Activated B cell treated with CpG ODN at 0.5 μM for 24 hours (primary cell): ENCODE measurements around the gene CRADD. TPM values are rescaled to one million over a fixed set of nuclear protein-coding genes. Genes with fewer than 3 reads are reported as not detected.

ENCODE experiments used
- ATAC-seq: fragments of 200-7000 bp; cut with Tn5 transposase; one replicate; pipeline ENCODE4 v1.10.0; 2021; ENCODE audit warnings: low read depth, mild to moderate bottlenecking, moderate library complexity
- CTCF ChIA-PET: fragments of 350-600 bp; sonication (Branson Sonifier 250); formaldehyde crosslinking; loops from one replicate; lab custom pipeline; 2021; ENCODE audit warnings: antibody characterized with exemption; lab: Charles Lee
- POLR2A ChIA-PET: fragments of 350-600 bp; sonication (Branson Sonifier 250); formaldehyde crosslinking; loops from one replicate; lab custom pipeline; 2021; ENCODE audit warnings: antibody characterized with exemption; lab: Charles Lee
- DNase-seq: peaks from one replicate; pipeline ENCODE4 v3.0.0; 2022
- H3K27ac Mint-ChIP-seq: one replicate; pipeline ENCODE4 v1.8.0; 2020; ENCODE audit warnings: mixed read lengths
- H3K27me3 Mint-ChIP-seq: one replicate; pipeline ENCODE4 v1.8.0; 2021; ENCODE audit warnings: mixed read lengths
- H3K36me3 Mint-ChIP-seq: one replicate; pipeline ENCODE4 v1.8.0; 2021; ENCODE audit warnings: low read depth, mixed read lengths
- H3K4me1 Mint-ChIP-seq: one replicate; pipeline ENCODE4 v1.8.0; 2021; ENCODE audit warnings: mixed read lengths
- H3K4me3 Mint-ChIP-seq: one replicate; pipeline ENCODE4 v1.8.0; 2020; ENCODE audit warnings: mild to moderate bottlenecking, mixed read lengths
- H3K9me3 Mint-ChIP-seq: one replicate; pipeline ENCODE4 v1.8.0; 2020; ENCODE audit warnings: mixed read lengths
- intact Hi-C: fragments of 100-400 bp; cut with micrococcal nuclease; formaldehyde crosslinking; loops from one replicate; pipeline ENCODE4 v1.15.1; 2024
- total RNA-seq: library from RNA; stranded (reverse); gene quantifications from 2 replicates; pipeline ENCODE4 v1.2.3, GENCODE V29; 2022
- TF ChIP-seq, protein P1 (sequence below): fragments of 200-600 bp; IDR thresholded peaks from one replicate; pipeline ENCODE4 v1.8.0; 2022; ENCODE audit warnings: antibody characterized with exemption, mild to moderate bottlenecking

Gene CRADD
- total RNA-seq, 1 donor from 2014 or later, result 15.3 TPM

DNA sequence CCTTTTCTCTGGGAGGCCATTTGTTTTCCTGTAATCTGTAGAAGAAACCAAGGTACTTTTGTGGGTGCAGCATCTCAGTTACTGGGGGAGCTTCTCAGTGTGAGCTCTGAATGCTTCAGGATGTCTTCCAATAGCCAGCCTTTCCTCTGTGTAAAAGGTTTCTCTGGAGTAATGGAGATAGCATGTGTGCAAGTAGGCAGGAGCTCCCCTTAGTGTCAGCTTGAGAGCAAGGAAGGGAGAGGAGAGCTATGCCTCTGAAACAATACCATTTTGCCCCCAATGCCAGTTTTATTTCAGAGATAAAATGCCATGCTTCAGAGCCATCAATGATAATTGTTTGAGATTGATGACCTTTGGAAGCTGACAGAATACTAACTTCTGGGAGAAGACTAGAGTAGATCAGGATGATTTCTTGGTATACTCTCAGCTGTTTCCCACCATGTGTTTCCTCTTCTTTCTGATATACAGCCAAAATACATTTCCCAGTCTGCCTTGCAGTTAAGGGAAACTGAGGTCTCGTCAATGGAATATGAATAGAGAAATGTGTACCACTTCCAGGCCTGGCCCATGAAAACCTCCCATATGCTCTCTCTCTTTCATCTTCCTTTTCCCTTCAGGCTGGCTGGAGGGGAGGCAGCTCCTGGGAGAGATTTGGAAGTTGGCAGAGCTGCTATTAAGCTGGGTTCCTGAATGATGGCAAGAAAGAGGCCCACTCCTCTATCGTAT is 125.7 kb downstream of the CRADD start:
- peaks cover 4% of the 10 kb centered on the region for H3K4me1 Mint-ChIP-seq
- H3K9me3 Mint-ChIP-seq, result peaks cover 11% of the 10 kb centered on the region
- POLR2A ChIA-PET, result no interaction called here
- peaks cover 9% of the 10 kb centered on the region for H3K36me3 Mint-ChIP-seq
- H3K4me3 Mint-ChIP-seq, result no peak overlapping the region
- TF ChIP-seq, protein P1, sequence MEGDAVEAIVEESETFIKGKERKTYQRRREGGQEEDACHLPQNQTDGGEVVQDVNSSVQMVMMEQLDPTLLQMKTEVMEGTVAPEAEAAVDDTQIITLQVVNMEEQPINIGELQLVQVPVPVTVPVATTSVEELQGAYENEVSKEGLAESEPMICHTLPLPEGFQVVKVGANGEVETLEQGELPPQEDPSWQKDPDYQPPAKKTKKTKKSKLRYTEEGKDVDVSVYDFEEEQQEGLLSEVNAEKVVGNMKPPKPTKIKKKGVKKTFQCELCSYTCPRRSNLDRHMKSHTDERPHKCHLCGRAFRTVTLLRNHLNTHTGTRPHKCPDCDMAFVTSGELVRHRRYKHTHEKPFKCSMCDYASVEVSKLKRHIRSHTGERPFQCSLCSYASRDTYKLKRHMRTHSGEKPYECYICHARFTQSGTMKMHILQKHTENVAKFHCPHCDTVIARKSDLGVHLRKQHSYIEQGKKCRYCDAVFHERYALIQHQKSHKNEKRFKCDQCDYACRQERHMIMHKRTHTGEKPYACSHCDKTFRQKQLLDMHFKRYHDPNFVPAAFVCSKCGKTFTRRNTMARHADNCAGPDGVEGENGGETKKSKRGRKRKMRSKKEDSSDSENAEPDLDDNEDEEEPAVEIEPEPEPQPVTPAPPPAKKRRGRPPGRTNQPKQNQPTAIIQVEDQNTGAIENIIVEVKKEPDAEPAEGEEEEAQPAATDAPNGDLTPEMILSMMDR, result no peak
- ATAC-seq (no peak), DNase-seq (no peak)
- no peaks in the 10 kb centered on the region for H3K27me3 Mint-ChIP-seq
- H3K27ac Mint-ChIP-seq, result no peak overlapping the region
- intact Hi-C loops, result no loop called here
- CTCF ChIA-PET, result no interaction called here

DNA sequence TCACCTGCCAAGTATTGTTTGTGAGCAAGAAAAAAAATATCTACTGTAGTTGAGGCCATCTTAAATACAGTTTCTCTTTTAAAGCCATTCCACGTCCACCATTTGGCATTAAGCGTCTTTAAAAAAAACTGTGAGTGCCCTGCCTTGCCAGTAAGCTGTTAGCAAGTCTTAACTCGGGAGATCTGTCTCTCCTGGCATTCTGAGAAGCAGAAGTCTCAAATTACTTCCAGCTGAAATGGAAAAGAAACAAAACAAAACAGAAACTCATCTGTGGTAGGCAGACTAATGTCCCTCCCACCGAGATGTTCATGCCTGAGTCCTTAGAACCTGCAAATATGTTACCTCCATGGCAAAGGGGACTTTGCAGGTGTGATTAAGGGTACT is 126.2 kb downstream of the CRADD start:
- ChIA-PET POLR2A (no interaction called here), CTCF (no interaction called here)
- intact Hi-C loops, result no loop called here
- Mint-ChIP-seq H3K4me3 (no peak overlapping the region), H3K27me3 (no peaks in the 10 kb centered on the region), H3K36me3 (peaks cover 11% of the 10 kb centered on the region), H3K27ac (no peak overlapping the region), H3K4me1 (peaks cover 7% of the 10 kb centered on the region), H3K9me3 (peaks cover 15% of the 10 kb centered on the region)
- no peak for ATAC-seq
- TF ChIP-seq, protein P1, result no peak
- no peak for DNase-seq

DNA sequence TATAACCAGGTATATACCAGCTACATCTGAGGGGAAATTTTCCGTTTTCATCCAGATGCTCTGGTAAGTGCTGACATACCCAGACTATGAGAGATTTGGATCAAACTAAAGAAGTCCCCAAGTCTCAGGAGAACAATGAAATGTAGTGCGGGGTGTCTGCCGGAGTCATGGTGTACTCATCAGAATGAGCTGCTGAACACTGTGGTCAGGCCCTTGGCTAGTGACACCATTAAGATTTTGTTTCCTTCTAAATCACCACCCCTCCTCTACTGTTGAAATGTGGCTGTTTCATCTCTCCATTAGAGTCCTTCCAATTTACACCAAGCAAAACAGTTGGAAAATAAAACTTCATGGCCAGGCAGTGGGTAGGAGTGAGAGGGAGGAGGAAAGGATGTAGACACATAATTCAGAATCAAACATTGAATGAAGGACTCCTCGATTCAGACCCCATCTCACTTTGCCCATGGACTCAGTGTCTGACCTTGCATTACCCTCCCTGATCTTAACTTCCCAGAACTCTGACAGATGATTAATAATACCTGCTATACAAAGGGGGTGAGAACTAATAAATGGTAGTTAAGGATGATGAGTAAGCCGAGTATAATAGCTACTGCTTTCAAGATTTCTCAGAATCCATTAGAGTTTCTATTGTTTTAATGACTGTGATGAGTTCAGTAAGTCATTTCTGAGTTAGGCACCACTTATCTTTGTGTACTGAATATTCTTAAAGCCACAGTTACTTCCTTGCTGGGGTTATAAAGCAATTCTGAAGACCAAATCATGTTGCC is 127.4 kb downstream of the CRADD start:
- ChIA-PET POLR2A (no interaction called here), CTCF (no interaction called here)
- peaks cover 17% of the 10 kb centered on the region for H3K9me3 Mint-ChIP-seq
- no peak overlapping the region for H3K27ac Mint-ChIP-seq
- ATAC-seq, result no peak
- H3K27me3 Mint-ChIP-seq, result no peaks in the 10 kb centered on the region
- DNase-seq, result no peak
- peaks cover 7% of the 10 kb centered on the region for H3K36me3 Mint-ChIP-seq
- TF ChIP-seq, protein P1, result no peak
- no peak overlapping the region for H3K4me3 Mint-ChIP-seq
- intact Hi-C loops, result no loop called here
- peaks cover 7% of the 10 kb centered on the region for H3K4me1 Mint-ChIP-seq

DNA sequence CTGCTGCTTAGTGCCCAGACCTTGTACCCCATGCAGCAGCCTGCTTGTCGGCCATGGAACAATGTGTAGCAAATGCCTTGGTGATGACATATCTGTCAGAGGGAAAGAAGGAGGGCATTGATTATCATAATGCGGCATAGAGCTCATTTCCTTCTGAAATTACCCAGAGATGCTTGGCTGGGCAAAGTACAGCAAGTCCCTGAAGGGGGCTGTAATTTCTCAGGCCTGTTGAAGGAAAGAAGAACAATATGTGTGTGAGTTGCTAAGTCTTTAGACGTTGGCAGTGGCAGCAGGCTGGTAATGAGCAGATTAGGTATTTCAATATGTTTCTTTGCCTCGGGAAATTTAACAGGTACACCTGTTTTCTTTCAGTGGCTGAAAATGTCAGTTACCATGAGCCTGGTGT is 128.6 kb downstream of the CRADD start:
- no peak for ATAC-seq
- H3K27me3 Mint-ChIP-seq, result no peaks in the 10 kb centered on the region
- POLR2A ChIA-PET, result no interaction called here

DNA sequence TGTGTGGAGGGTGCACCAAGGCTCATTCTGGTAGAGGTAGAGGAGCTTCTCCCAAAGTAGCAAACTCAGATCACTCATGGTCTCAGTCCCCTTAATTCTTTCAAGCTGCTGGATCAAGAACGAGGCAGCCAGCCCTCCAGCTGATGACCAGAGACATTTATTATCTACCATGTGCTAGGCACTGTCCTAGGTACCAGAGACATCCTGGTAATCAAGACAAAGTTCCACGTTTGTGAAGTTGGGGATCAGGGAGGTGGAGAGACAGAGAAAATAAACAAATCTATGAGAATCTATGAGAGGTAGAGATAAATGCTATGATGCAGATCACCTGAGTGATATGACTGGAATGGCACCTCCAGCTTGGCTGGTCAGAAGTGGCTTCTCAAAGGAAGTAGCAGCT is 130.2 kb downstream of the CRADD start:
- peaks cover 7% of the 10 kb centered on the region for H3K4me1 Mint-ChIP-seq
- ChIA-PET CTCF (no interaction called here), POLR2A (no interaction called here)
- H3K27ac Mint-ChIP-seq, result no peak overlapping the region
- H3K9me3 Mint-ChIP-seq, result peaks cover 17% of the 10 kb centered on the region
- TF ChIP-seq, protein P1, result no peak
- ATAC-seq (no peak), DNase-seq (no peak)
- H3K4me3 Mint-ChIP-seq, result no peak overlapping the region
- peaks cover 6% of the 10 kb centered on the region for H3K36me3 Mint-ChIP-seq
- H3K27me3 Mint-ChIP-seq, result no peaks in the 10 kb centered on the region
- intact Hi-C loops, result no loop called here

More for the DNA sequence above, 128.6 kb downstream of the CRADD start:
- TF ChIP-seq, protein P1, result no peak
- intact Hi-C loops, result no loop called here
- Mint-ChIP-seq H3K4me1 (peaks cover 7% of the 10 kb centered on the region), H3K36me3 (peaks cover 6% of the 10 kb centered on the region), H3K9me3 (peaks cover 17% of the 10 kb centered on the region), H3K27ac (no peak overlapping the region), H3K4me3 (no peak overlapping the region)
- CTCF ChIA-PET, result no interaction called here
- DNase-seq, result no peak
